Activated CD4-positive, alpha-beta memory T cell treated with anti-CD3 and anti-CD28 coated beads for 36 hours (primary cell): ENCODE data around the gene SORCS3. TPM values are rescaled to one million over a fixed set of nuclear protein-coding genes. Genes with fewer than 3 reads are reported as not detected.

Experiments used
- CTCF ChIA-PET: fragments of 350-600 bp; sonication (Branson Sonifier 250); formaldehyde crosslinking; loops from one replicate; lab custom pipeline; 2021; ENCODE audit warnings: antibody characterized with exemption, inconsistent platforms; lab: Charles Lee
- POLR2A ChIA-PET: fragments of 350-600 bp; sonication (Branson Sonifier 250); formaldehyde crosslinking; loops from one replicate; lab custom pipeline; 2021; ENCODE audit warnings: antibody characterized with exemption; lab: Charles Lee
- DNase-seq: peaks from one replicate; pipeline ENCODE4 v3.0.0-alpha.2; 2020
- H3K27ac Mint-ChIP-seq: one replicate; pipeline ENCODE4 v1.8.0; 2021; ENCODE audit warnings: mixed read lengths
- H3K27me3 Mint-ChIP-seq: one replicate; pipeline ENCODE4 v1.8.0; 2021; ENCODE audit warnings: mixed read lengths
- H3K36me3 Mint-ChIP-seq: one replicate; pipeline ENCODE4 v1.8.0; 2021; ENCODE audit warnings: mixed read lengths
- H3K4me1 Mint-ChIP-seq: one replicate; pipeline ENCODE4 v1.8.0; 2021; ENCODE audit warnings: low read depth, mixed read lengths
- H3K4me3 Mint-ChIP-seq: one replicate; pipeline ENCODE4 v1.8.0; 2021; ENCODE audit warnings: mild to moderate bottlenecking, mixed read lengths
- H3K9me3 Mint-ChIP-seq: one replicate; pipeline ENCODE4 v1.8.0; 2021; ENCODE audit warnings: mixed read lengths
- intact Hi-C: fragments of 100-400 bp; cut with micrococcal nuclease; formaldehyde crosslinking; loops from one replicate; pipeline ENCODE4 v1.15.1; 2023
- total RNA-seq, 2 experiments: library from RNA; stranded (reverse); gene quantifications; one replicate each; pipeline ENCODE4 v1.2.3, GENCODE V29; 2021

SORCS3 gene
- total RNA-seq, 2 experiments from 2014 or later = not detected

- intact Hi-C loops = no loop called here
- CTCF ChIA-PET = no interaction called here
- DNase-seq = no peak
- Mint-ChIP-seq H3K4me3 (no peak overlapping the region), H3K27ac (no peak overlapping the region), H3K4me1 (no peaks in the 10 kb centered on the region), H3K27me3 (no peaks in the 10 kb centered on the region), H3K36me3 (no peaks in the 10 kb centered on the region), H3K9me3 (peaks cover 2% of the 10 kb centered on the region)
- POLR2A ChIA-PET = no interaction called here
Measured at GRCh38 chr10:104796823-104797222, 155.7 kb downstream of the SORCS3 start.

- no peaks in the 10 kb centered on the region for H3K4me1 Mint-ChIP-seq
- intact Hi-C loops = no loop called here
- H3K36me3 Mint-ChIP-seq = no peaks in the 10 kb centered on the region
- H3K27ac Mint-ChIP-seq = no peak overlapping the region
- peaks cover 2% of the 10 kb centered on the region for H3K9me3 Mint-ChIP-seq
- H3K27me3 Mint-ChIP-seq = peaks cover 2% of the 10 kb centered on the region
- no peak for DNase-seq
- H3K4me3 Mint-ChIP-seq = no peak overlapping the region
- POLR2A ChIA-PET = no interaction called here
- CTCF ChIA-PET = no interaction called here
Measured at GRCh38 chr10:104802941-104803340, 161.9 kb downstream of the SORCS3 start.

GRCh38 chr10:104804880-104805279 is 163.8 kb downstream of the SORCS3 start:
- intact Hi-C loops = no loop called here
- Mint-ChIP-seq H3K27ac (no peak overlapping the region), H3K4me3 (no peak overlapping the region), H3K36me3 (no peaks in the 10 kb centered on the region), H3K27me3 (peaks cover 2% of the 10 kb centered on the region), H3K9me3 (peaks cover 2% of the 10 kb centered on the region), H3K4me1 (no peaks in the 10 kb centered on the region)
- POLR2A ChIA-PET = no interaction called here
- CTCF ChIA-PET = no interaction called here
- no peak for DNase-seq

GRCh38 chr10:104806801-104807200 is 165.7 kb downstream of the SORCS3 start:
- H3K4me1 Mint-ChIP-seq = no peaks in the 10 kb centered on the region
- intact Hi-C loops = no loop called here
- H3K4me3 Mint-ChIP-seq = no peak overlapping the region
- H3K9me3 Mint-ChIP-seq = peaks cover 2% of the 10 kb centered on the region
- H3K27ac Mint-ChIP-seq = no peak overlapping the region
- peaks cover 2% of the 10 kb centered on the region for H3K27me3 Mint-ChIP-seq
- DNase-seq = no peak
- POLR2A ChIA-PET = no interaction called here
- CTCF ChIA-PET = no interaction called here
- H3K36me3 Mint-ChIP-seq = no peaks in the 10 kb centered on the region

GRCh38 chr10:104807581-104808310 is 166.7 kb downstream of the SORCS3 start:
- DNase-seq = no peak
- Mint-ChIP-seq H3K9me3 (peaks cover 2% of the 10 kb centered on the region), H3K36me3 (no peaks in the 10 kb centered on the region), H3K4me3 (no peak overlapping the region), H3K4me1 (no peaks in the 10 kb centered on the region), H3K27ac (no peak overlapping the region), H3K27me3 (peaks cover 2% of the 10 kb centered on the region)
- intact Hi-C loops = no loop called here
- ChIA-PET CTCF (no interaction called here), POLR2A (interaction anchor here (0.5 kb wide), 1 partner anchor 188 kb away, joined by 3 read pairs; no protein-coding TSS in a partner anchor)

GRCh38 chr10:104809288-104810090 is 168.4 kb downstream of the SORCS3 start:
- H3K27me3 Mint-ChIP-seq = peaks cover 2% of the 10 kb centered on the region
- POLR2A ChIA-PET = no interaction called here

GRCh38 chr10:104811166-104811565 is 170.1 kb downstream of the SORCS3 start:
- ChIA-PET CTCF (no interaction called here), POLR2A (no interaction called here)
- H3K36me3 Mint-ChIP-seq = no peaks in the 10 kb centered on the region
- DNase-seq = no peak
- intact Hi-C loops = no loop called here
- no peaks in the 10 kb centered on the region for H3K4me1 Mint-ChIP-seq
- H3K27me3 Mint-ChIP-seq = no peaks in the 10 kb centered on the region
- H3K9me3 Mint-ChIP-seq = peaks cover 2% of the 10 kb centered on the region
- H3K27ac Mint-ChIP-seq = no peak overlapping the region
- no peak overlapping the region for H3K4me3 Mint-ChIP-seq

More at GRCh38 chr10:104809288-104810090, 168.4 kb downstream of the SORCS3 start:
- no peak for DNase-seq
- Mint-ChIP-seq H3K27ac (no peak overlapping the region), H3K36me3 (no peaks in the 10 kb centered on the region), H3K4me1 (no peaks in the 10 kb centered on the region), H3K4me3 (no peak overlapping the region), H3K9me3 (peaks cover 2% of the 10 kb centered on the region)
- CTCF ChIA-PET = no interaction called here
- intact Hi-C loops = no loop called here

- POLR2A ChIA-PET = no interaction called here
- Mint-ChIP-seq H3K4me3 (no peak overlapping the region), H3K9me3 (no peaks in the 10 kb centered on the region), H3K27me3 (no peaks in the 10 kb centered on the region), H3K36me3 (no peaks in the 10 kb centered on the region), H3K27ac (no peak overlapping the region), H3K4me1 (no peaks in the 10 kb centered on the region)
- intact Hi-C loops = no loop called here
- CTCF ChIA-PET = no interaction called here
- DNase-seq = no peak
Measured at GRCh38 chr10:104816501-104816900, 175.4 kb downstream of the SORCS3 start.

GRCh38 chr10:104819731-104820130 is 178.6 kb downstream of the SORCS3 start:
- Mint-ChIP-seq H3K27me3 (peaks cover 1% of the 10 kb centered on the region), H3K4me3 (no peak overlapping the region)

GRCh38 chr10:104822088-104822487 is 181.0 kb downstream of the SORCS3 start:
- H3K27me3 Mint-ChIP-seq = peaks cover 1% of the 10 kb centered on the region
- POLR2A ChIA-PET = no interaction called here
- no peak overlapping the region for H3K4me3 Mint-ChIP-seq
- CTCF ChIA-PET = no interaction called here
- no peak overlapping the region for H3K27ac Mint-ChIP-seq
- no peak for DNase-seq
- H3K9me3 Mint-ChIP-seq = no peaks in the 10 kb centered on the region
- no peaks in the 10 kb centered on the region for H3K36me3 Mint-ChIP-seq
- intact Hi-C loops = no loop called here
- no peaks in the 10 kb centered on the region for H3K4me1 Mint-ChIP-seq

More at GRCh38 chr10:104819731-104820130, 178.6 kb downstream of the SORCS3 start:
- CTCF ChIA-PET = no interaction called here
- Mint-ChIP-seq H3K36me3 (no peaks in the 10 kb centered on the region), H3K9me3 (no peaks in the 10 kb centered on the region), H3K4me1 (no peaks in the 10 kb centered on the region), H3K27ac (no peak overlapping the region)
- intact Hi-C loops = no loop called here
- DNase-seq = no peak
- POLR2A ChIA-PET = no interaction called here

- DNase-seq = peak; percentile 38
- Mint-ChIP-seq H3K27ac (no peak overlapping the region), H3K36me3 (no peaks in the 10 kb centered on the region), H3K4me3 (no peak overlapping the region), H3K4me1 (no peaks in the 10 kb centered on the region), H3K27me3 (peaks cover 1% of the 10 kb centered on the region), H3K9me3 (peaks cover 3% of the 10 kb centered on the region)
- ChIA-PET CTCF (no interaction called here), POLR2A (no interaction called here)
- intact Hi-C loops = no loop called here
Measured at GRCh38 chr10:104824380-104825006, 183.4 kb downstream of the SORCS3 start.

GRCh38 chr10:104831272-104831671 is 190.2 kb downstream of the SORCS3 start:
- H3K27me3 Mint-ChIP-seq = peaks cover 4% of the 10 kb centered on the region
- CTCF ChIA-PET = no interaction called here
- no peak overlapping the region for H3K4me3 Mint-ChIP-seq
- intact Hi-C loops = no loop called here
- H3K27ac Mint-ChIP-seq = no peak overlapping the region
- POLR2A ChIA-PET = no interaction called here
- no peak for DNase-seq
- peaks cover 3% of the 10 kb centered on the region for H3K9me3 Mint-ChIP-seq
- H3K4me1 Mint-ChIP-seq = no peaks in the 10 kb centered on the region
- H3K36me3 Mint-ChIP-seq = no peaks in the 10 kb centered on the region
